H9 (cell line): ENCODE measurements around the gene LAMC1. TPM values are rescaled to one million over a fixed set of nuclear protein-coding genes. Genes with fewer than 3 reads are reported as not detected.
A peak's percentile ranks its signal among the peaks of the same experiment; 100 is the strongest.

Source experiments
- DNase-seq: peaks from one replicate; pipeline ENCODE4 v3.0.0-alpha.2; 2017
- H2AFZ ChIP-seq: one replicate; pipeline ENCODE4 v1.6.1; 2013; ENCODE audit warnings: mild to moderate bottlenecking, low read length, control low read depth, moderate library complexity
- H2AK5ac ChIP-seq: 2 replicates; pipeline ENCODE4 v1.6.1; 2013; ENCODE audit warnings: low read length, control low read depth, mixed read lengths; ENCODE audit not compliant: insufficient read length
- H2BK120ac ChIP-seq: one replicate; pipeline ENCODE4 v1.6.1; 2013; ENCODE audit warnings: low read depth, mild to moderate bottlenecking, low read length, control low read depth, inconsistent platforms; ENCODE audit not compliant: poor library complexity, severe bottlenecking
- H2BK12ac ChIP-seq: 2 replicates; pipeline ENCODE4 v1.6.1; 2013; ENCODE audit warnings: low read length, control low read depth, mixed read lengths, low read depth; ENCODE audit not compliant: insufficient read length
- H2BK15ac ChIP-seq: 2 replicates; pipeline ENCODE4 v1.6.1; 2013; ENCODE audit warnings: low read depth, low read length, control low read depth
- H2BK20ac ChIP-seq: one replicate; pipeline ENCODE4 v1.6.1; 2013; ENCODE audit warnings: low read depth, mild to moderate bottlenecking, low read length, control low read depth, inconsistent platforms; ENCODE audit not compliant: poor library complexity, severe bottlenecking
- H2BK5ac ChIP-seq: 2 replicates; pipeline ENCODE4 v1.6.1; 2013; ENCODE audit warnings: low read length, control low read depth, mixed read lengths; ENCODE audit not compliant: insufficient read length
- H3K14ac ChIP-seq: 2 replicates; pipeline ENCODE4 v1.6.1; 2013; ENCODE audit warnings: low read length, control low read depth; ENCODE audit not compliant: insufficient read depth
- H3K18ac ChIP-seq: 2 replicates; pipeline ENCODE4 v1.6.1; 2013; ENCODE audit warnings: low read depth, mild to moderate bottlenecking, mixed read lengths, low read length, control low read depth; ENCODE audit not compliant: insufficient read length
- H3K23ac ChIP-seq: 2 replicates; pipeline ENCODE4 v1.6.1; 2013; ENCODE audit warnings: low read length, control low read depth, mixed read lengths, low read depth; ENCODE audit not compliant: insufficient read length
- H3K23me2 ChIP-seq: 2 replicates; pipeline ENCODE4 v1.6.1; 2013; ENCODE audit warnings: low read depth, mild to moderate bottlenecking, mixed read lengths, low read length, control low read depth; ENCODE audit not compliant: insufficient read length, poor library complexity, severe bottlenecking
- H3K27ac ChIP-seq: 2 replicates; pipeline ENCODE4 v1.5.1; 2013; ENCODE audit warnings: low read length, control low read depth, mixed read lengths, low read depth; ENCODE audit not compliant: insufficient read length
- H3K27me3 ChIP-seq: 2 replicates; pipeline ENCODE4 v1.6.1; 2013; ENCODE audit warnings: low read length, control low read depth, inconsistent platforms; ENCODE audit not compliant: insufficient read depth
- H3K4ac ChIP-seq: 2 replicates; pipeline ENCODE4 v1.6.1; 2013; ENCODE audit warnings: low read depth, mild to moderate bottlenecking, control low read depth, inconsistent platforms, low read length, moderate library complexity
- H3K4me1 ChIP-seq: 2 replicates; pipeline ENCODE4 v1.6.1; 2013; ENCODE audit warnings: low read length, control low read depth, inconsistent platforms; ENCODE audit not compliant: insufficient read depth
- H3K4me2 ChIP-seq: 2 replicates; pipeline ENCODE4 v1.6.1; 2013; ENCODE audit warnings: low read length, control low read depth, mixed read lengths; ENCODE audit not compliant: insufficient read length, insufficient read depth
- H3K56ac ChIP-seq: 2 replicates; pipeline ENCODE4 v1.6.1; 2013; ENCODE audit warnings: low read depth, mild to moderate bottlenecking, mixed read lengths, low read length, control low read depth; ENCODE audit not compliant: insufficient read length
- H3K79me1 ChIP-seq: 2 replicates; pipeline ENCODE4 v1.6.1; 2013; ENCODE audit warnings: low read depth, mild to moderate bottlenecking, moderate library complexity, low read length, control low read depth, inconsistent platforms; ENCODE audit not compliant: insufficient read depth, poor library complexity, severe bottlenecking
- H3K79me2 ChIP-seq: 2 replicates; pipeline ENCODE4 v1.6.1; 2013; ENCODE audit warnings: low read length, control low read depth, inconsistent platforms; ENCODE audit not compliant: insufficient read depth
- H3K9ac ChIP-seq: 2 replicates; pipeline ENCODE4 v1.6.1; 2013; ENCODE audit warnings: low read length, control low read depth, mixed read lengths; ENCODE audit not compliant: insufficient read length; ENCODE audit errors: extremely low read depth
- H3K9me3 ChIP-seq: one replicate; pipeline ENCODE4 v1.6.1; 2013; ENCODE audit warnings: low read depth, low read length, inconsistent platforms; ENCODE audit not compliant: control insufficient read depth
- H3T11ph ChIP-seq: one replicate; pipeline ENCODE4 v1.6.1; 2013; ENCODE audit warnings: mild to moderate bottlenecking, low read length, control low read depth, inconsistent platforms
- H4K20me1 ChIP-seq: one replicate; pipeline ENCODE4 v1.6.1; 2013; ENCODE audit not compliant: control insufficient read depth, insufficient read length, insufficient read depth
- H4K5ac ChIP-seq: 2 replicates; pipeline ENCODE4 v1.6.1; 2013; ENCODE audit warnings: low read depth, mild to moderate bottlenecking, mixed read lengths, low read length, control low read depth; ENCODE audit not compliant: insufficient read length
- H4K8ac ChIP-seq: replicated peaks from 2 replicates; pipeline ENCODE4 v1.6.1; 2013; ENCODE audit warnings: low read length, control low read depth, mixed read lengths, low read depth; ENCODE audit not compliant: insufficient read length
- H4K91ac ChIP-seq: 2 replicates; pipeline ENCODE4 v1.6.1; 2013; ENCODE audit warnings: low read depth, mild to moderate bottlenecking, moderate library complexity, mixed read lengths, low read length, control low read depth; ENCODE audit not compliant: insufficient read length
- H3K27ac Mint-ChIP-seq, 3 experiments: 2 replicates in 2 of 3; 3 replicates in 1 of 3; pipeline ENCODE4 v1.8.0; 2020 to 2021; ENCODE audit warnings: mixed read lengths in 3 of 3, mild to moderate bottlenecking in 1 of 3, moderate library complexity in 1 of 3
- H3K27me3 Mint-ChIP-seq: 2 replicates; pipeline ENCODE4 v1.8.0; 2021; ENCODE audit warnings: low read depth, mild to moderate bottlenecking, moderate library complexity, mixed read lengths
- H3K36me3 Mint-ChIP-seq, 3 experiments: 2 replicates in 2 of 3; 3 replicates in 1 of 3; pipeline ENCODE4 v1.8.0; 2020 to 2021; ENCODE audit warnings: low read depth in 3 of 3, mixed read lengths in 3 of 3; ENCODE audit not compliant: insufficient read depth in 1 of 3
- H3K4me1 Mint-ChIP-seq, 2 experiments: 2 replicates each; pipeline ENCODE4 v1.8.0; 2020; ENCODE audit warnings: mixed read lengths in 2 of 2
- H3K4me3 Mint-ChIP-seq, 2 experiments: 2 replicates in 1 of 2; 3 replicates in 1 of 2; pipeline ENCODE4 v1.8.0; 2020 to 2021; ENCODE audit warnings: mild to moderate bottlenecking in 2 of 2, mixed read lengths in 2 of 2, moderate library complexity in 1 of 2
- H3K9me3 Mint-ChIP-seq, 2 experiments: 2 replicates in 1 of 2; 3 replicates in 1 of 2; pipeline ENCODE4 v1.8.0; 2020; ENCODE audit warnings: mild to moderate bottlenecking in 2 of 2, mixed read lengths in 2 of 2, moderate library complexity in 1 of 2
- WGBS: extraction: QIAGEN DNeasy Blood & Tissue Kit; methylation state at CpG from one replicate; pipeline ENCODE4 v1.1.7; 2013; ENCODE audit warnings: missing lambda C conversion rate, low lambda C conversion rate, mixed read lengths; ENCODE audit not compliant: insufficient read length; ENCODE audit errors: extremely low coverage; 5-methylcytosine and 5-hydroxymethylcytosine counted together
- total RNA-seq: library from RNA; stranded (reverse); gene quantifications from 2 replicates; pipeline ENCODE4 v1.2.1, GENCODE V29; 2021
- TF ChIP-seq, protein P1 (sequence below): fragments of 200-600 bp; sonication (generic); conservative IDR thresholded peaks from 3 replicates; pipeline ENCODE4 v1.8.0; 2021; ENCODE audit warnings: antibody characterized with exemption, mild to moderate bottlenecking

LAMC1 gene
- total RNA-seq, 1 experiment from 2014 or later, result 96.2 TPM

GRCh38 chr1:183180634-183181056 is 157.4 kb downstream of the LAMC1 start:
- H2BK120ac ChIP-seq, result no peak overlapping the region
- H3K27me3 ChIP-seq, result no peaks in the 10 kb centered on the region
- H3K23ac ChIP-seq, result no peak overlapping the region
- no peaks in the 10 kb centered on the region for H3K79me1 ChIP-seq
- H3K14ac ChIP-seq, result no peak overlapping the region
- H3K18ac ChIP-seq, result no peak overlapping the region
- no peak overlapping the region for H3K4ac ChIP-seq
- no peak overlapping the region for H2BK15ac ChIP-seq
- H3K27ac ChIP-seq, result no peak overlapping the region
- Mint-ChIP-seq H3K4me1 (peaks cover 16 to 23% of the 10 kb centered on the region in 2 experiments), H3K4me3 (no peak overlapping the region), H3K27me3 (peaks cover 1% of the 10 kb centered on the region; the same call in 1 of the 2 replicates), H3K27ac (peak overlapping the region in 1 of 3 experiments; percentile 68; a peak in 2 of 7 replicates), H3K36me3 (no peaks in the 10 kb centered on the region), H3K9me3 (no peaks in the 10 kb centered on the region)
- H4K20me1 ChIP-seq, result no peaks in the 10 kb centered on the region
- TF ChIP-seq, protein P1, sequence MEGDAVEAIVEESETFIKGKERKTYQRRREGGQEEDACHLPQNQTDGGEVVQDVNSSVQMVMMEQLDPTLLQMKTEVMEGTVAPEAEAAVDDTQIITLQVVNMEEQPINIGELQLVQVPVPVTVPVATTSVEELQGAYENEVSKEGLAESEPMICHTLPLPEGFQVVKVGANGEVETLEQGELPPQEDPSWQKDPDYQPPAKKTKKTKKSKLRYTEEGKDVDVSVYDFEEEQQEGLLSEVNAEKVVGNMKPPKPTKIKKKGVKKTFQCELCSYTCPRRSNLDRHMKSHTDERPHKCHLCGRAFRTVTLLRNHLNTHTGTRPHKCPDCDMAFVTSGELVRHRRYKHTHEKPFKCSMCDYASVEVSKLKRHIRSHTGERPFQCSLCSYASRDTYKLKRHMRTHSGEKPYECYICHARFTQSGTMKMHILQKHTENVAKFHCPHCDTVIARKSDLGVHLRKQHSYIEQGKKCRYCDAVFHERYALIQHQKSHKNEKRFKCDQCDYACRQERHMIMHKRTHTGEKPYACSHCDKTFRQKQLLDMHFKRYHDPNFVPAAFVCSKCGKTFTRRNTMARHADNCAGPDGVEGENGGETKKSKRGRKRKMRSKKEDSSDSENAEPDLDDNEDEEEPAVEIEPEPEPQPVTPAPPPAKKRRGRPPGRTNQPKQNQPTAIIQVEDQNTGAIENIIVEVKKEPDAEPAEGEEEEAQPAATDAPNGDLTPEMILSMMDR, result no peak
- H2BK5ac ChIP-seq, result no peak overlapping the region
- WGBS, result no CpG with 5 or more reads among the region's 3 CpGs
- H2BK12ac ChIP-seq, result no peak overlapping the region
- H3T11ph ChIP-seq, result no peak overlapping the region
- no peak overlapping the region for H2AK5ac ChIP-seq
- H2AFZ ChIP-seq, result no peak overlapping the region
- no peak for DNase-seq
- H3K79me2 ChIP-seq, result no peaks in the 10 kb centered on the region
- H3K23me2 ChIP-seq, result peaks cover under 1% of the 10 kb centered on the region
- no peaks in the 10 kb centered on the region for H3K9me3 ChIP-seq
- no peak overlapping the region for H3K9ac ChIP-seq
- no peak overlapping the region for H4K8ac ChIP-seq
- H3K56ac ChIP-seq, result no peak overlapping the region
- H3K4me2 ChIP-seq, result no peak overlapping the region
- no peak overlapping the region for H2BK20ac ChIP-seq
- H4K91ac ChIP-seq, result no peak overlapping the region
- peaks cover 5% of the 10 kb centered on the region; the same call in 1 of the 2 replicates for H3K4me1 ChIP-seq
- no peak overlapping the region for H4K5ac ChIP-seq
